ENCODE measurements around the gene ARMH3.

- TF ChIP-seq CTCF (conservative IDR thresholded peaks at IDR 0.05; ENCODE audit: low read length) (no peak), EZH2phosphoT487 (IDR thresholded peaks at IDR 0.05; ENCODE audit: borderline replicate concordance, low read depth, low read length) (no peak)
Observed at GRCh38 chr10:101974091-101974971, 81.6 kb downstream of the ARMH3 start.
